SK-N-SH treated with all-trans-retinoic acid at 6 μM for 48 hours (cell line): Measurements from ENCODE around the gene PEAR1.

Experiments
- ARNTL ChIP-seq: fragments of 450-650 bp; formaldehyde crosslinking; IDR thresholded peaks from 2 replicates; pipeline ENCODE4 v1.5.0; 2020; ENCODE audit warnings: low read depth, mild to moderate bottlenecking, moderate library complexity, borderline replicate concordance
- OSR1 ChIP-seq: fragments of 250-450 bp; sonication (Bioruptor Pico); IDR thresholded peaks from 2 replicates; pipeline ENCODE4 v1.8.0; 2022; ENCODE audit warnings: moderate library complexity, mild to moderate bottlenecking, inconsistent platforms
- RARB ChIP-seq: fragments of 250-450 bp; sonication (Bioruptor Pico); IDR thresholded peaks from 2 replicates; pipeline ENCODE4 v1.8.0; 2021; ENCODE audit warnings: mild to moderate bottlenecking, moderate library complexity
- ZFP30 ChIP-seq: fragments of 450-650 bp; formaldehyde crosslinking; IDR thresholded peaks from 2 replicates; pipeline ENCODE4 v1.5.0; 2022; ENCODE audit warnings: mild to moderate bottlenecking, moderate library complexity

DNA sequence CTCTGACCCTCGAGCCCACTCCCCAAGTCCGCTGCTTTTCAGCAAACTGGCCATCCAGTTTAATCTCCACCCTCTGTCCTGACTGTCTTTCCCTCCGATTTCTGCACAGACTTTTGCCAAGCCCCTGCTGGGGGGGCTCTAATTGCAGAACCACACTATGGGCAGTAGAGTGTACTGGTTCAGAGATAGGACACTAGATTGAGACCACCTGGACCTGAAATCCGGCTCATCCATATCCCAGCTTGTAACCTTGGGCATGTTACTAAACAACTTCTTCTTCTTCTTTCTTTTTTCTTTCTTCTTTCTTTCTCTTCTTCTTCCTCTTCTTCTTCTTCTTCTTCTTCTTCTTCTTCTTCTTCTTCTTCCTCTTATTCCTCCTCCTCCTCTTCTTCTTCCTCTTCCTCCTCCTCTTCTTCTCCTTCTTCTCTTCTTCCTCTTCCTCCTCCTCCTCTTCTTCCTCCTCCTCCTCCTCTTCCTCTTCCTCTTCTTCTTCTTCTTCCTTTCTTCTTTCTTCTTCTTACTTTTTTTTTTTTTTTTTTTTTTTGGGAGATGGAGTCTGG is 34.6 kb downstream of the PEAR1 start:
- TF ChIP-seq RARB (CRISPR knock-in tag) = no peak
- TF ChIP-seq ARNTL (CRISPR knock-in tag) = no peak
- no peak for TF ChIP-seq ZFP30
- no peak for TF ChIP-seq OSR1
